ENCODE results near the gene NCOA7.
A peak's percentile ranks its signal among the peaks of the same experiment; 100 is the strongest.
"Not testable (repeated sequence)": the region's sequence is repeated elsewhere in the genome, so short reads cannot be mapped to it uniquely, and the experiment has no call there.

The NCOA7 gene

DNA sequence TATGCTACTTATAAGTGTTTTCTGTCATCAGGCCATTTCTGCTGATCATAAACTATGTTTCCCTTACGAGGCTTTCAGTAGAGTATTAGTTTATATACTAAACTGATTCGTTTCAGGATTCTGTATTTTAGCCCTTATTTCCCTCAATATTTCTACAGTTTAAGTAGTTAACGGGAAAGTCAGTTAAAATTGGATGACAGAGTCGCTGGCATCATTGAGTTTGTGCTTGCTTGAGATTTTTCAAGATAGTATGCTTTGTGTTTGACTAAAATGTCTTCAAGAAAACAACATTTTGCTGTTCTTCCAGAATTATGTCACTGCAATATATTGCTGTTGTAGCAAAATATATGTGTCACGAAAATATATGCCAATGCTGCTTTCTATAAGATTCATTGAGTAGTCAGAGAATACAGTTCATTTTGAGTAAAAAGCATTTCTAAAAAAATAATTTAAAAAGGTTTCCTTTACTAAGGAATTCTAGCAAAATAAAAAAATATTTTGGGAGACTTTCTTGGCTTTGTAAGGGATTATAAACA lies 51.4 kb downstream of the NCOA7 start:
- Mint-ChIP-seq H3K4me3 (no peak overlapping the region), H3K4me1 (ENCODE audit: low read depth) (peaks cover 14% of the 10 kb centered on the region), H3K27ac (no peak overlapping the region), H3K9me3 (no peaks in the 10 kb centered on the region), H3K36me3 (ENCODE audit: low read depth) (peaks cover 28% of the 10 kb centered on the region), H3K27me3 (no peaks in the 10 kb centered on the region)
- DNase-seq, result no peak

DNA sequence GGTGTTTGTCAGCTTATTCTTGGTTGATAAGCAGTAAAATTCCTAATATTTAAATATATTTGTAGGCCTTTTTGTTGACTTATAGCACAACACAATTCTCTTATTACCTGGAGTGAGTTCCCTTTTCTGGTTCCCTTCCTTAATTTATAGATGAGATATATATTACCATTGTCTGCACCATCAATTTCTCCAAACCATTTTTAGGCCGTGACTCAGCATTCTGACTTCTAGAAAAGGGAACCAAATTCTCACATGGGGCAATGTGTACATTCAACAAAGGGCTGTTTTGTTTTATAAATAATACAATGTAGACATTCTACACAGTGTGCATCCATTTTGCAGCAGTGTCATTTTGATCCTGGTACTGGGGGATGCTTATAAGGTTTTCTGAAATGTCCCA lies 52.8 kb downstream of the NCOA7 start:
- Mint-ChIP-seq H3K36me3 (ENCODE audit: low read depth) (peaks cover 28% of the 10 kb centered on the region), H3K4me3 (no peak overlapping the region), H3K27me3 (no peaks in the 10 kb centered on the region), H3K27ac (no peak overlapping the region), H3K9me3 (no peaks in the 10 kb centered on the region), H3K4me1 (ENCODE audit: low read depth) (peaks cover 10% of the 10 kb centered on the region)
- no peak for DNase-seq

- Mint-ChIP-seq H3K27me3 (no peaks in the 10 kb centered on the region), H3K27ac (no peak overlapping the region), H3K4me3 (no peak overlapping the region), H3K9me3 (no peaks in the 10 kb centered on the region), H3K36me3 (ENCODE audit: low read depth) (peaks cover 27% of the 10 kb centered on the region), H3K4me1 (ENCODE audit: low read depth) (peaks cover 10% of the 10 kb centered on the region)
- no peak for DNase-seq
Observed at GRCh38 chr6:125844989-125845388, 54.2 kb downstream of the NCOA7 start.

GRCh38 chr6:125846292-125847024 lies 55.7 kb downstream of the NCOA7 start:
- no peak overlapping the region for H3K27ac Mint-ChIP-seq
- no peaks in the 10 kb centered on the region for H3K9me3 Mint-ChIP-seq
- no peaks in the 10 kb centered on the region for H3K27me3 Mint-ChIP-seq
- H3K4me1 Mint-ChIP-seq (ENCODE audit: low read depth), result peaks cover 16% of the 10 kb centered on the region
- H3K4me3 Mint-ChIP-seq, result no peak overlapping the region
- no peak for DNase-seq
- peaks cover 25% of the 10 kb centered on the region for H3K36me3 Mint-ChIP-seq (ENCODE audit: low read depth)

GRCh38 chr6:125848286-125848685 lies 57.5 kb downstream of the NCOA7 start:
- H3K27ac Mint-ChIP-seq, H3K9me3 Mint-ChIP-seq, H3K27me3 Mint-ChIP-seq, H3K4me3 Mint-ChIP-seq, DNase-seq: not testable (repeated sequence)
- Mint-ChIP-seq H3K36me3 (ENCODE audit: low read depth) (peaks cover 31% of the 10 kb centered on the region), H3K4me1 (ENCODE audit: low read depth) (peaks cover 25% of the 10 kb centered on the region)

GRCh38 chr6:125850361-125850760 lies 59.6 kb downstream of the NCOA7 start:
- Mint-ChIP-seq H3K9me3 (peaks cover 3% of the 10 kb centered on the region), H3K36me3 (ENCODE audit: low read depth) (peaks cover 28% of the 10 kb centered on the region), H3K27me3 (no peaks in the 10 kb centered on the region), H3K4me3 (no peak overlapping the region), H3K27ac (no peak overlapping the region), H3K4me1 (ENCODE audit: low read depth) (peaks cover 27% of the 10 kb centered on the region)
- no peak for DNase-seq

DNA sequence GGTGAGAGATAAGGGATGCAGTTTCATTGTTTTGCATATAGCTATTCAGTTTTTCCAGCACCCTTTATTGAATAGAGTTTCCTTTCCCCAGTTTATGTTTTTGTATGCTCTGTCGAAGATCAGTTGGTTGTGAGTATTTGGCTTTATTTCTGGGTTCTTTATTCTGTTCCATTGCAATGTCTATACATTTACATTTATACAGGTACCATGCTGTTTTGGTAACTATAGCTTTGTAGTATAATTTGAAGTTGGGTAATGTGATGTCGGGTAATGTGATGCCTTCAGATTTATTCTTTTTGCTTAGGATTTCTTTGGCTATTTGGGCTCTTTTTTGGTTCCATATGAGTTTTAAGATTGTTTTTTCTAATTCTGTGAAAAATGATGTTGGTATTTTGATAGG lies 61.8 kb downstream of the NCOA7 start:
- Mint-ChIP-seq H3K4me3 (no peak overlapping the region), H3K9me3 (peaks cover 3% of the 10 kb centered on the region), H3K4me1 (ENCODE audit: low read depth) (peaks cover 30% of the 10 kb centered on the region), H3K27me3 (no peaks in the 10 kb centered on the region), H3K36me3 (ENCODE audit: low read depth) (peaks cover 40% of the 10 kb centered on the region), H3K27ac (no peak overlapping the region)
- DNase-seq, result no peak

GRCh38 chr6:125853168-125853567 lies 62.4 kb downstream of the NCOA7 start:
- H3K27ac Mint-ChIP-seq, result no peak overlapping the region
- H3K4me3 Mint-ChIP-seq, result no peak overlapping the region
- peaks cover 3% of the 10 kb centered on the region for H3K9me3 Mint-ChIP-seq
- H3K27me3 Mint-ChIP-seq, result no peaks in the 10 kb centered on the region
- H3K4me1 Mint-ChIP-seq (ENCODE audit: low read depth), result peaks cover 30% of the 10 kb centered on the region
- peaks cover 38% of the 10 kb centered on the region for H3K36me3 Mint-ChIP-seq (ENCODE audit: low read depth)
- DNase-seq, result no peak

DNA sequence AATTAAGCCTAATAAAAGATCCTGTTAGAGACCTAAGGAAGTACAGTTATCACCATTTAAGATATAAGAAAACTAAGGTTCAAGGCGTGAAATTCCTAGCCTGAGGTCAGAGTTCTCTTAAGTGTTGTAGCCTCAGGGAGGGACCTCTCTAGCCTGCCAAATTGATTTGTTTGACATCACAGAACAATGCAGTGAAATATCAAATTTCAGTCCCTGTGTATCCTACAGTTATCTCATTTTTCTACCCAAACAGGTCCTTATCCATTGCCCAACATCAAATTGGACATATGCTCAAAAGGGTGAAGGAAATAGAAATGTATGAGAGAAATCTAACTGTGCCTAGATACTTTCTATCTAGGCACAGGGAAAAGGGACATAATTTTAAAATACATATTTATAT lies 63.0 kb downstream of the NCOA7 start:
- H3K9me3 Mint-ChIP-seq, result peaks cover 3% of the 10 kb centered on the region
- H3K27me3 Mint-ChIP-seq, result no peaks in the 10 kb centered on the region
- DNase-seq, result no peak
- H3K4me3 Mint-ChIP-seq, result no peak overlapping the region
- H3K27ac Mint-ChIP-seq, result no peak overlapping the region
- peaks cover 40% of the 10 kb centered on the region for H3K36me3 Mint-ChIP-seq (ENCODE audit: low read depth)
- H3K4me1 Mint-ChIP-seq (ENCODE audit: low read depth), result peaks cover 31% of the 10 kb centered on the region

DNA sequence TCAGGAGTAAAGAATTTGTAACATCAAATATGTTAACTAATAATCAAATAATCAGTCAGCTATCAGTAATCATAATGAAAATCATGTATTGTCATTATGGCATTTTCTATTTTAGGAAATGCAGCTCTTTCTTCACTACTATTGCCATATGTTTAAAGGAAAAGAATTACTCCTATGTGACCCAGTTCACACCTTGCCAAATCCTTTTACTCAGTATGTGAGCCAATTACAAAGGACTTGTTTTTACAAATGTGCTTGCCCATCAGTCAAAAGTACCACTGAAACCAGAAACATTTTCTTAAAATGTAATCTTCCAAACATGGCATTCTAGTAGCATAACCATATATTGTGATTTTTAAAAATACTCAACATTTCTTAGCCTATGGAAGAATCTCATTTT lies 63.6 kb downstream of the NCOA7 start:
- DNase-seq, result no peak
- Mint-ChIP-seq H3K27ac (no peak overlapping the region), H3K4me3 (no peak overlapping the region), H3K4me1 (ENCODE audit: low read depth) (peaks cover 32% of the 10 kb centered on the region), H3K27me3 (no peaks in the 10 kb centered on the region), H3K36me3 (ENCODE audit: low read depth) (peaks cover 45% of the 10 kb centered on the region), H3K9me3 (peaks cover 3% of the 10 kb centered on the region)

DNA sequence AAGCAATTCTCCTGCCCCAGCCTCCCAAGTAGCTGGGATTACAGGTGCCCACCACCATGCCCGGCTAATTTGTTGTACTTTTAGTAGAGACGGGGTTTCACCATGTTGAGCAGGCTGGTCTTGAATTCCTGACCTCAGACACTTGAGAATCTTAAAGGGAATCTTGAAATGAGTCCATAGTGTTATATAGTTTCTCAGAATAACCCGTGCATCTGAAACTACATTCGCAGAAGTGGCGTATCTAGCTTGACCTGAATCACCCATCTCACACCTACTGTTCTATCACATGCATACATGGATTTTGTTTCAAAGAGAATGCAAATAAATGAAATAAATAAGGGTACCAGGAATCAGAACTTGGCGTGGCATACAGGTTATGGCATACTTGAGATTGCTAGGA lies 65.0 kb downstream of the NCOA7 start:
- Mint-ChIP-seq H3K36me3 (ENCODE audit: low read depth) (peaks cover 48% of the 10 kb centered on the region), H3K9me3 (peaks cover 3% of the 10 kb centered on the region), H3K4me1 (ENCODE audit: low read depth) (peaks cover 32% of the 10 kb centered on the region), H3K27ac (no peak overlapping the region), H3K4me3 (no peak overlapping the region), H3K27me3 (no peaks in the 10 kb centered on the region)
- DNase-seq, result no peak

DNA sequence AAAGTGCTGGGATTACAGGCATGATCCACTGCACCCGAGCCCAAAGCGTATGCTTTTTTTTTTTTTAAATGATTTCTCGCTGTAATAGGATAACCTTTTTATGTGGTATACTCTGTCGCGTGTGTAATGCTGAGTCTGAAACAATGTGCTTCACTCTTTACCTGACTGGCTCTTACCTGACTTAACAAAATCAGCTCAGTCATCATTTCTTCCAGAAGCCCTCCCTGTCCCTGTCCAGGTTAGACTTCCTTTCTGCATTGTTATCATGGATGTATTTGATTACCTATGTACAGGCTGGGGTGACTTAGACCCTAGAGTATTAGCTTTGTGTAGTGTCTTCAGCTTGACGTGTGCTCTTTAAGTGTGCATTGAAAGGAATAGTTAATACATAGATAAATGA lies 67.1 kb downstream of the NCOA7 start:
- no peak overlapping the region for H3K4me3 Mint-ChIP-seq
- H3K36me3 Mint-ChIP-seq (ENCODE audit: low read depth), result peaks cover 54% of the 10 kb centered on the region
- no peak overlapping the region for H3K27ac Mint-ChIP-seq
- H3K27me3 Mint-ChIP-seq, result no peaks in the 10 kb centered on the region
- H3K4me1 Mint-ChIP-seq (ENCODE audit: low read depth), result peaks cover 18% of the 10 kb centered on the region
- H3K9me3 Mint-ChIP-seq, result no peaks in the 10 kb centered on the region
- no peak for DNase-seq

- Mint-ChIP-seq H3K9me3 (no peaks in the 10 kb centered on the region), H3K4me3 (no peak overlapping the region), H3K36me3 (ENCODE audit: low read depth) (peaks cover 55% of the 10 kb centered on the region), H3K4me1 (ENCODE audit: low read depth) (peaks cover 11% of the 10 kb centered on the region), H3K27ac (peak overlapping the region; percentile 66), H3K27me3 (no peaks in the 10 kb centered on the region)
- DNase-seq, result no peak
Observed at GRCh38 chr6:125858427-125859320, 67.9 kb downstream of the NCOA7 start.

DNA sequence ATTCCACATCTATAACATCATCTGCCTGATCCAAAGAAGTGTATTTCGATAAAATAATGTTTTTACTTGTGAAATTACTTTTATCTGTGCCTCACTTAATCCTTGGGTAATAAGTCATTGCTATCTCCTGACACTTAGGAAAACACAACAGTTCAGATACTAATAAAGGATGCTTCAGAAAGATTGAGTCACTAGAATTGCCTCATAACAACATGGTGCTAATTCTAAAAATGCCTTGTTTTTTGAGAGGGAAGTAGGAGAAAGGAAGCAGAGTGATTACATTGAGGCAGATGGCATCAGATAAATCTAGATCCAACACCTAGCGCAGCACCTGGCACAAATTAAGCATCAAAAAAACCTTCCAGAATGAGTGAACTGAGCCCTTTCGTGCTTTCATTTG lies 69.0 kb downstream of the NCOA7 start:
- Mint-ChIP-seq H3K27ac (no peak overlapping the region), H3K36me3 (ENCODE audit: low read depth) (peaks cover 56% of the 10 kb centered on the region), H3K4me3 (no peak overlapping the region), H3K9me3 (no peaks in the 10 kb centered on the region), H3K4me1 (ENCODE audit: low read depth) (peaks cover 10% of the 10 kb centered on the region), H3K27me3 (no peaks in the 10 kb centered on the region)
- no peak for DNase-seq

- H3K27ac Mint-ChIP-seq, result no peak overlapping the region
- no peak for DNase-seq
- no peaks in the 10 kb centered on the region for H3K9me3 Mint-ChIP-seq
- no peaks in the 10 kb centered on the region for H3K27me3 Mint-ChIP-seq
- H3K4me3 Mint-ChIP-seq, result no peak overlapping the region
- H3K36me3 Mint-ChIP-seq (ENCODE audit: low read depth), result peaks cover 37% of the 10 kb centered on the region
- peaks cover 6% of the 10 kb centered on the region for H3K4me1 Mint-ChIP-seq (ENCODE audit: low read depth)
Observed at GRCh38 chr6:125863023-125863422, 72.3 kb downstream of the NCOA7 start.

All from activated T-cell treated with anti-CD3 and anti-CD28 coated beads, Interleukin-2, amount 50 U/mL, for 24 hours (primary cell).